Neutrophil (primary cell): ENCODE results near the gene PRMT6.

Experiments used
- H3K27ac ChIP-seq: fragments of 200-600 bp; sonication (generic); 2 replicates; pipeline ENCODE4 v1.5.1; 2016; ENCODE audit warnings: mild to moderate bottlenecking, moderate library complexity
- H3K27me3 ChIP-seq: fragments of 200-600 bp; sonication (generic); 2 replicates; pipeline ENCODE4 v1.6.0; 2016; ENCODE audit warnings: mild to moderate bottlenecking
- H3K36me3 ChIP-seq: fragments of 200-600 bp; sonication (generic); 2 replicates; pipeline ENCODE4 v1.5.1; 2017
- H3K4me1 ChIP-seq, 2 experiments: fragments of 200-600 bp in 1 of 2; sonication (generic) in 1 of 2; 1 replicate in 1 of 2; 2 replicates in 1 of 2; pipeline versions ENCODE4 v1.5.1 to v1.6.1; 2013 to 2016; ENCODE audit warnings: low read depth in 1 of 2, low read length in 1 of 2, mild to moderate bottlenecking in 1 of 2, moderate library complexity in 1 of 2; ENCODE audit not compliant: control insufficient read depth in 1 of 2, insufficient read depth in 1 of 2
- H3K4me3 ChIP-seq, 2 experiments: fragments of 200-600 bp in 1 of 2; sonication (generic) in 1 of 2; 1 replicate in 1 of 2; 2 replicates in 1 of 2; pipeline ENCODE4 v1.5.1; 2013 to 2016; ENCODE audit warnings: low read depth in 1 of 2, low read length in 1 of 2, mild to moderate bottlenecking in 1 of 2, moderate library complexity in 1 of 2
- H3K9me3 ChIP-seq: fragments of 200-600 bp; sonication (generic); 2 replicates; pipeline ENCODE4 v1.5.1; 2016
- CTCF ChIP-seq: fragments of 200-600 bp; sonication (generic); IDR thresholded peaks from 2 replicates; pipeline ENCODE4 v1.5.1; 2016; ENCODE audit warnings: antibody characterized with exemption

PRMT6 gene

GRCh38 chr1:107056426-107057196, at the start of gene PRMT6:
PRMT6 (plus strand) TSS chr1:107056674; CDS start chr1:107056716, 42 bp downstream.
- H3K27me3 ChIP-seq = peaks cover 25% of the 10 kb centered on the region

GRCh38 chr1:107009281-107009680, 47.2 kb upstream of the PRMT6 start:
- Histone ChIP-seq H3K27me3 (no peaks in the 10 kb centered on the region), H3K9me3 (no peaks in the 10 kb centered on the region), H3K4me3 (no peak overlapping the region), H3K4me1 (no peaks in the 10 kb centered on the region), H3K36me3 (no peaks in the 10 kb centered on the region), H3K27ac (no peak overlapping the region)
- TF ChIP-seq CTCF = no peak

More at GRCh38 chr1:107056426-107057196, at the start of gene PRMT6:
- Histone ChIP-seq H3K4me3 (peak within 1 kb of the TSS; percentile 68 to 70), H3K27ac (no peak within 1 kb of the TSS), H3K36me3 (no peaks in the 10 kb centered on the region), H3K4me1 (peaks cover 11 to 15% of the 10 kb centered on the region in 2 experiments), H3K9me3 (no peaks in the 10 kb centered on the region)
- no peak for TF ChIP-seq CTCF

GRCh38 chr1:107010582-107010981, 45.9 kb upstream of the PRMT6 start:
- TF ChIP-seq CTCF = no peak
- Histone ChIP-seq H3K4me1 (no peaks in the 10 kb centered on the region), H3K27ac (no peak overlapping the region)

GRCh38 chr1:107016376-107016978, 40.0 kb upstream of the PRMT6 start:
- no peak overlapping the region for H3K4me3 ChIP-seq
- H3K27me3 ChIP-seq = no peaks in the 10 kb centered on the region
- H3K27ac ChIP-seq = no peak overlapping the region
- TF ChIP-seq CTCF = no peak
- H3K36me3 ChIP-seq = no peaks in the 10 kb centered on the region
- no peaks in the 10 kb centered on the region for H3K4me1 ChIP-seq
- no peaks in the 10 kb centered on the region for H3K9me3 ChIP-seq

More at GRCh38 chr1:107010582-107010981, 45.9 kb upstream of the PRMT6 start:
- Histone ChIP-seq H3K4me3 (no peak overlapping the region), H3K27me3 (no peaks in the 10 kb centered on the region), H3K9me3 (no peaks in the 10 kb centered on the region), H3K36me3 (no peaks in the 10 kb centered on the region)

- H3K4me3 ChIP-seq = no peak overlapping the region
- H3K27me3 ChIP-seq = no peaks in the 10 kb centered on the region
- TF ChIP-seq CTCF = no peak
- H3K9me3 ChIP-seq = no peaks in the 10 kb centered on the region
- no peaks in the 10 kb centered on the region for H3K4me1 ChIP-seq
- no peaks in the 10 kb centered on the region for H3K36me3 ChIP-seq
- H3K27ac ChIP-seq = no peak overlapping the region
Measured at GRCh38 chr1:107018445-107018844, 38.0 kb upstream of the PRMT6 start.
